IPS-15b (cell line): ENCODE data around the gene MTG2.

ENCODE experiments used
- H3K27me3 ChIP-seq: one replicate; pipeline ENCODE4 v1.6.1; 2013; ENCODE audit warnings: low read length; ENCODE audit not compliant: control insufficient read depth, insufficient read depth
- H3K36me3 ChIP-seq: one replicate; pipeline ENCODE4 v1.6.1; 2013; ENCODE audit warnings: low read length; ENCODE audit not compliant: control insufficient read depth, insufficient read depth
- H3K4me1 ChIP-seq: one replicate; pipeline ENCODE4 v1.6.1; 2013; ENCODE audit warnings: mild to moderate bottlenecking, low read length; ENCODE audit not compliant: control insufficient read depth, insufficient read depth
- H3K4me3 ChIP-seq: one replicate; pipeline ENCODE4 v1.5.1; 2013; ENCODE audit warnings: low read depth, low read length
- H3K9ac ChIP-seq: one replicate; pipeline ENCODE4 v1.6.1; 2013; ENCODE audit warnings: low read depth, mild to moderate bottlenecking, low read length
- H3K9me3 ChIP-seq: one replicate; pipeline ENCODE4 v1.6.1; 2013; ENCODE audit warnings: mild to moderate bottlenecking, low read length; ENCODE audit not compliant: control insufficient read depth, insufficient read depth

MTG2 gene

DNA sequence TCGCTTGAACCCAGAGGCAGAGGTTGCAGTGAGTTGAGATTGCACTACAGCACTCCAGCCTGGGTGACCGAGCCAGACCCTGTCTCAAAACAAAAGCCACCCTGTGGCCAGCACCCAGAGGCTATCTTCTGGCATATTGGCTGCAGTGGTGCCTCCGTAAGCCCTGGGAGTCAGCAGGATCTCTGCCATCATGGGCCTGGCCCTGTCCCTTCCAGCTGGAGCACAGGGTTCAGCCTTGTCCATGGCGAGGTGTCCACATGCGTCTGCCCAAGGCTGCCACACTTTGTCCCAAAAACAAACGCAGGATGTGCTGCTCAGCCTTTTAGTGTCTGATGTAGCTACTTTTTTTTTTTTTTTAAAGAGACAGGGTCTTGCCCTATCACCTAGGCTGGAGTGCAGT lies 15.4 kb upstream of the MTG2 start:
- Histone ChIP-seq H3K9ac (no peak overlapping the region), H3K9me3 (no peaks in the 10 kb centered on the region), H3K4me1 (no peaks in the 10 kb centered on the region), H3K4me3 (no peak overlapping the region), H3K27me3 (no peaks in the 10 kb centered on the region), H3K36me3 (peaks cover 50% of the 10 kb centered on the region)

DNA sequence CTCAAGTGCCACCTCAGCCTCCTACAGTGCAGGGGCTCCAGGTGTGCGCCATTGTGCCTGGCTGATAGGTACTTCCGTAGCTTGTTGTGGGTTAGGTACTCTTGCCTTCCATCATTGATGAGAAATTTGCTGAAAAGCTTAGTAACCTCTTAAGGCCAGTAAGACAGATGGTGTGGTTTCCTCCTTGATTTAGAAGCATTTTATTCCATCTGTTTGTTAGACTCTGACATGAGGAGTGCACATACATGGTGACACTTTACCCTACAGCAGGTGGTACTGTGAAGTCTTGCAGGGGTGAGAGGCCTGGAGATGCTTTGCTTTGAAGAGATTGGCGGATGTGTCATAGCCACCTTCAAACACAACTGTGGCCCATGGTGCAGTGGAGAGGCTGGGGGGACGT lies 14.8 kb upstream of the MTG2 start:
- Histone ChIP-seq H3K4me1 (no peaks in the 10 kb centered on the region), H3K27me3 (no peaks in the 10 kb centered on the region), H3K4me3 (no peak overlapping the region), H3K9ac (no peak overlapping the region), H3K36me3 (peaks cover 46% of the 10 kb centered on the region), H3K9me3 (no peaks in the 10 kb centered on the region)

DNA sequence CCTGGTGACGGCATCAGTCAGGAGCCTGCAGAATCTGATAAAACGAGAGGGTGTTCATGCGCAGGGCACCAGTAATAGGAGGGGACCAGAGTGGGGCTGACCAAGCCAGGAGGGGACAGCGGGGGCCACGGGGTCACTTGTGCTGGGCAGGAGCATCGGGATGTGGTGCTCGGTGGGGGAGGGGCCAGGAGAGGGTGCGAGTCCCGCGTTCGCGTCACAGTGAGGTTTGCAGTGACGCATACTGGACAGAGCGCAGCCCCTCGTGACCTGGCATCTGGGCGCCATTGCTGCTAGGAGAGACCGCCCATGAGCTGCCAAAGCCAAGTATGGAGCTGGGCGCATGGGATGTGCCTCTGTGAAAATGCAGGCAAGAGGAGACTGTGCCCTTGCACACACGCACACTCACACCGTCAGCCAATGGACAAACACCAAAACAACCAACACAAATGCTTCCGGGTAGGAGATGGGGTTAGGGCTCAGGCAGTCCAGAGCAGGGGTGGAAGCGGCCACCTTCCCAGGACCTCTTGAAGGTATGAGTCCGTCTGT lies 13.9 kb upstream of the MTG2 start:
- Histone ChIP-seq H3K9me3 (no peaks in the 10 kb centered on the region), H3K36me3 (peaks cover 40% of the 10 kb centered on the region), H3K27me3 (no peaks in the 10 kb centered on the region), H3K4me3 (no peak overlapping the region), H3K4me1 (no peaks in the 10 kb centered on the region), H3K9ac (no peak overlapping the region)

DNA sequence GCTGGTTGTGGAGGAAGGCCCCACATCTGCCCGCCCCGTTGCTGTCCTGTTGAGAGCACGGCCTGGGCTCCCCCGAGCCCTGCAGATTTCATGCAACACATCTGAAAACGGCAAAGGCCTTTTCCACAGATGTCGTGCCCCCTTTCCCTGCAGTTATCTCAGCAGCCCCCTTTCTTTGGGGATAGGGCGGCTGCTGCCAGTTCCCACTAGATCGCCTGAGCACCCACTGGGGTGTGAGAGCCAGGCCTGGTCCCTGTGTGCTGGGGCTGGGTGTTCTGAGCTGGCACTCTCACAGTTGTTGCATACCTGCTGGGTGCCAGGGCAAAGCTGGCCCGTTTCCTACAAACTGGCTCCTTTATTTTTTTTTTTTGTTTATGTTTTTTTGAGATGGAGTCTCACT lies 12.3 kb upstream of the MTG2 start:
- H3K9ac ChIP-seq = no peak overlapping the region
- peaks cover 31% of the 10 kb centered on the region for H3K36me3 ChIP-seq
- H3K9me3 ChIP-seq = no peaks in the 10 kb centered on the region
- H3K4me3 ChIP-seq = no peak overlapping the region
- no peaks in the 10 kb centered on the region for H3K27me3 ChIP-seq
- H3K4me1 ChIP-seq = no peaks in the 10 kb centered on the region

DNA sequence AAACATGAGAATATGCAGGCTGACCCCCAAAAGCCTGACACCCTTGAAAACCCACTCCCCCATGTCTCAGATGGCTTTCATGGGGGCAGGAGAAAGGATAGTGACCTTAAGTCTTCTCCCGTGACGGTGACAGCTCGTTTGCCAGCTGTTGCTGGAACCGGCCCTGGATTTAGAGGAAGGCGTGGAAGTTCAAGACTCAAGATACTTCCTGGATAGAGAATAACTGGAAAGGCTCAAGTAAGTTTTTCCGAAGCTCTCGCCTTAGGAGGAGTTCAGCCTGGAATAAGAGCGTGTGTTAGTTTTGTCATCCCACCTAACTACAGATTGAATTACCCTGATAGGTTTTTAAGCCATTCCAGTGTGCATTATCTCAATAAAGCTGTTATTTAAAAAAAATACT lies 11.6 kb upstream of the MTG2 start:
- Histone ChIP-seq H3K9me3 (no peaks in the 10 kb centered on the region), H3K4me3 (no peak overlapping the region), H3K36me3 (peaks cover 25% of the 10 kb centered on the region), H3K9ac (no peak overlapping the region), H3K4me1 (no peaks in the 10 kb centered on the region), H3K27me3 (no peaks in the 10 kb centered on the region)

DNA sequence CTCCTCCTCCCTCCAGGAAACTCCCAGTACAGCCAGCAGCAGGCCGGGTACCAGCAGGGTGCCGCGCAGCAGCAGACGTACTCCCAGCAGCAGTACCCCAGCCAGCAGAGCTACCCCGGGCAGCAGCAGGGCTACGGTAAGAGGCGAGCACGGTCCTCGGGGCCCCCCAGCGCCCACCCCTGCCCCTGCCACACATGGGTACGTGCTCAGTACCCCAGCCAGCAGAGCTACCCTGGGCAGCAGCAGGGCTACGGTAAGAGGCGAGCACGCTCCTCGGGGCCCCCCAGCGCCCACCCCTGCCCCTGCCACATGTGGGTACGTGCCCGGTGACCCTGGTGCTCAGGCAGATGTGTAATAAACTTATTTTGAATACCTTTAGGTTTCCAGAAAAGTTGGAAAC lies 10.2 kb upstream of the MTG2 start:
- Histone ChIP-seq H3K9me3 (no peaks in the 10 kb centered on the region), H3K36me3 (peaks cover 19% of the 10 kb centered on the region), H3K27me3 (no peaks in the 10 kb centered on the region), H3K9ac (no peak overlapping the region), H3K4me1 (no peaks in the 10 kb centered on the region), H3K4me3 (no peak overlapping the region)

DNA sequence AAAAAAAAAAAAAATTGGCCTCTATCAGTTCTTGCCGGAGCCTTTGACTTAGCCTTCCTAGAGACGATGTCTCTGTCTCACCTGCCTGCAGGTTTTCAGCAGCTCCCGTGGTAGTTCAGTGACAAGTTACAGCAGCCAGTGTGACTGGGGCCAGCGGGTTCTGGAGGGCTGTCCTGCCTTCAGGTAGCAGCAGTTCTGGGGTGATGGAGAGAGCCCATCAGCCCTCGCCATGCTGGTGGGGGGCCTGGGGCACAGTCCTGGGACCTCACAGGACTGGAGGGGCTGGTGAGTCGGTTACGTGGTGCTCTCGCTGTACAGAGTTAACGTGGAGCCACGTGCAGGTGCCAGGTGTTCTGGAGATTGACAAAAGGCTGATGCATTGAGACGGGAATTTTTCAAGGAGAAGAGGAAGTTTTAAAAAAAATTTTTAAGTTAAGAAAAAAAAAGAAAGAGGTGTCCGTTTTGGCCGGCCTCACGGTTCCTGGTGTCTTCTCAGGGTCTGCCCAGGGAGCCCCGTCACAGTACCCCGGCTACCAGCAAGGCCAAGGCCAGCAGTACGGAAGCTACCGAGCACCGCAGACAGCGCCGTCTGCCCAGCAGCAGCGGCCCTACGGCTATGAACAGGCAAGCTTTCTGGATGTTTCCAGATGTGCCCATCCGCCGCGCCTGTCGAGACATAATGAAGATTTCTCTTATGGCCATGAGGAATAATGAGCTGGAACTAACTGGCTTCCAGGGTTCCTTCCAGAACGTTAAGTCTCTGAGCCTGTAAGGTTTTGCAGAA lies 8.6 kb upstream of the MTG2 start:
- Histone ChIP-seq H3K4me3 (no peak overlapping the region), H3K36me3 (peaks cover 18% of the 10 kb centered on the region)

DNA sequence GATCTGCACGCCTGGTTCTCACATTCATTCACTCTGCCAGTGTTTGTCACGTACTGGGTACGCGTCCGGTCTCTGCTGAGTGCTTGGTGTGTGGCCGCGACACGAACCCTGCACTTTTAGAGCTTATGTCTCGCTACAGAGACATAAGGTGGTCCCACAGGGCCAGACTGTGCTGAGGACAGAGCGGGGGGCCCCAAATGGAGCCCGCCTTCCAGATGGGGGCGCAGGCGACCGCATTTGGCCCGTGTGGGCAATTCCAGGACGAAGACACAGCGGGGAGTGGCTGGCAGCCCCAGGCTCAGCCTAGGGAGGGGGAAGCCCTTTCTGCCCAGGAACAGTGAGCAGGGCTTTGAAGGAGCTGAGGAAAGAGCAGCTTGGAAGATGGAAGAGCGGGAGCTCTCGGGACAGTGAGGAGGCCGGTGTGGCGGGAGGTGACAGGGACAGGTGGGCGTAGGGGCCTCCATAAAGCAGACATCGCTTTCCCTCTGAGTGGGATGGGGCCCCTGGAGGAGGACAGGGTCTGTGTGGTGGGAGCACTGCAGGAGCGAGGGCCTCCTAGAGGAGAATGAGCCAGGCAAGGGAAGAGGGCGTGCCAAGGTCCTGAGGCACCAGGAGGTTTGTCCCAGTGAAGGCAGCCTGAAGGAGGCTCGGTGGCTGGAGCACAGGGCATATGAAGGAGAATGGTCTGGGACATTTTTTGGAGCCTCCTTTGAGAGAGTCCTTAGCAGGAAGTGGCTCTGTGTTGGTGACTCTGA lies 7.8 kb upstream of the MTG2 start:
- H3K27me3 ChIP-seq = no peaks in the 10 kb centered on the region
- H3K36me3 ChIP-seq = peaks cover 20% of the 10 kb centered on the region
- no peaks in the 10 kb centered on the region for H3K4me1 ChIP-seq
- H3K4me3 ChIP-seq = no peak overlapping the region
- H3K9ac ChIP-seq = no peak overlapping the region
- H3K9me3 ChIP-seq = no peaks in the 10 kb centered on the region

More for the DNA sequence above, 8.6 kb upstream of the MTG2 start:
- no peaks in the 10 kb centered on the region for H3K27me3 ChIP-seq
- H3K4me1 ChIP-seq = no peaks in the 10 kb centered on the region
- H3K9me3 ChIP-seq = no peaks in the 10 kb centered on the region
- no peak overlapping the region for H3K9ac ChIP-seq

DNA sequence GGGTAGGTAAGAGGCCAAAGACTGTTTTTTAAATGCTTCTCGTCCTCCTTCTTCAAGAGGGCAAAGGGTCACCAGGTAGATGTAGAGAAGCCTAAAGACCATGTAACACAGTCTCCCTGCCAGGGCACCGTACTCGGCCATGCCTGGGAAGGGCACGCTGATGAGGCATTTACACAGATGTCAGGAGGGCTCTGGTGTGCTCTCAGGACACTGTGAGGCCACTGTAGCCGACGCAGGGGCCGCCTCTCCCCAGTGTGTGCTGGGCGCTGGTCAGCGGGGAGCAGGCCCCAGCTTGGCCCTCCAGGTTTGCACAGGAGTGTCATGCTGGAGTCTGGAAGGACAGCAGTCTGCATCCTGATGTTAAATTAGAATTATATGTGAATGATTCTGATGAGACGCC lies 7.1 kb upstream of the MTG2 start:
- Histone ChIP-seq H3K27me3 (no peaks in the 10 kb centered on the region), H3K9ac (no peak overlapping the region), H3K9me3 (no peaks in the 10 kb centered on the region), H3K4me1 (no peaks in the 10 kb centered on the region), H3K4me3 (no peak overlapping the region), H3K36me3 (peaks cover 20% of the 10 kb centered on the region)

DNA sequence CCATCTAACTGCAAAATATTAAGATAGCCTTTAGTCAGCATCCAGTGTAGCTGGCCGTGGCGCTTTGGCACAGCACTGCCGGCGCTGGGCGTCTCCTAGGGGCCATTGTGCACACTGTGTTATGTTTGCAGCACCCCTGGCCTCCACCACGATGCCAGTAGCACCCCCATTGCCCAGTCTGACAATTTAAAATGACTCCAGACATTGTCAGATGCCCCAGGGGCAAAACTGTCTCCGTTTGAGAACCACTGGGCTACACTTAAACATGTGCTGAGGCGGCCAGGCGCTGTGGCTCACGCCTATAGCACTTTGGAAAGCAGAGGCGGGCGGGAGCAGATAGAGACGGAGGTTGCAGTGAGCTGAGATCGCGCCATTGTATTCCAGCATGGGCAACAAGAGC lies 6.0 kb upstream of the MTG2 start:
- Histone ChIP-seq H3K36me3 (peaks cover 20% of the 10 kb centered on the region), H3K27me3 (no peaks in the 10 kb centered on the region), H3K4me1 (no peaks in the 10 kb centered on the region), H3K9ac (no peak overlapping the region), H3K4me3 (no peak overlapping the region), H3K9me3 (no peaks in the 10 kb centered on the region)

DNA sequence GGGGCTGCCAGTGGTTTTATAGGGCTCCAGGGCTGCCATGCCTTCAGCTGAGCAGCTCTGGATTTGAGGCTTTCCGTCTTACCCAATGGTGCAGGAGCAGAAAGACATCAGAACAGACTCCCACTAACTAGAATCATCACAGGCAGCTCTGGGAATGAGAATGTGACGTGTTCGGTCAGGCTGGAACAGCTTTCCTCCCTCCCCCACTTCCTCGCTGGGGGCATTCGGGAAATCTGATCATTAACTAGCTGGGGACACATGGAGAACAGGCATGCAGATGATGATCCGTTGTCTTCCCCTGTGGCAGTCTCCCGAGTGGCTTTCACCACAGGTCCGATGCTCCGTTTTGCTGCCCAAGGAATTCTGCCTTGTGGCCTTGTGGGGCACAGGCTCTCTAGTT lies 5.5 kb upstream of the MTG2 start:
- H3K27me3 ChIP-seq = no peaks in the 10 kb centered on the region
- no peaks in the 10 kb centered on the region for H3K4me1 ChIP-seq
- H3K9me3 ChIP-seq = no peaks in the 10 kb centered on the region
- no peak overlapping the region for H3K4me3 ChIP-seq
- H3K9ac ChIP-seq = no peak overlapping the region
- H3K36me3 ChIP-seq = peaks cover 20% of the 10 kb centered on the region
